Aorta (tissue), 5 donors: ENCODE data around the gene ENO2. TPM values are rescaled to one million over a fixed set of nuclear protein-coding genes. Genes with fewer than 3 reads are reported as not detected.

Experiments used
- ATAC-seq: fragments of 200-7000 bp; cut with Tn5 transposase; one replicate; pipeline ENCODE4 v1.9.1; 2022; ENCODE audit warnings: moderate library complexity; ENCODE audit not compliant: low FRiP score
- DNase-seq, 2 donors: peaks; one replicate each; pipeline ENCODE4 v3.0.0-alpha.2; 2020
- H3K27ac ChIP-seq, 2 donors: one replicate each; pipeline ENCODE4 v1.5.1; 2013; ENCODE audit warnings: low read length in 2 of 2, mild to moderate bottlenecking in 2 of 2, moderate library complexity in 2 of 2, control low read depth in 1 of 2, inconsistent platforms in 1 of 2, low read depth in 1 of 2
- H3K27me3 ChIP-seq, 2 donors: one replicate each; pipeline ENCODE4 v1.6.1; 2013; ENCODE audit warnings: control low read depth in 1 of 2, low read length in 1 of 2, mild to moderate bottlenecking in 1 of 2, moderate library complexity in 1 of 2; ENCODE audit not compliant: insufficient read depth in 2 of 2, control insufficient read depth in 1 of 2
- H3K36me3 ChIP-seq, 2 donors: one replicate each; pipeline ENCODE4 v1.6.1; 2013; ENCODE audit warnings: control low read depth in 1 of 2, low read length in 1 of 2, mild to moderate bottlenecking in 1 of 2; ENCODE audit not compliant: insufficient read depth in 2 of 2, control insufficient read depth in 1 of 2
- H3K4me1 ChIP-seq, 2 donors: one replicate each; pipeline ENCODE4 v1.6.1; 2013; ENCODE audit warnings: low read length in 2 of 2, control low read depth in 1 of 2, mild to moderate bottlenecking in 1 of 2, moderate library complexity in 1 of 2; ENCODE audit not compliant: insufficient read depth in 2 of 2, control insufficient read depth in 1 of 2
- H3K4me3 ChIP-seq, 2 donors: one replicate each; pipeline ENCODE4 v1.5.1; 2013; ENCODE audit warnings: low read length in 2 of 2, control low read depth in 1 of 2, mild to moderate bottlenecking in 1 of 2
- H3K9me3 ChIP-seq: one replicate; pipeline ENCODE4 v1.6.1; 2013; ENCODE audit warnings: mild to moderate bottlenecking, low read length; ENCODE audit not compliant: control insufficient read depth
- WGBS, 2 donors: extraction: QIAGEN DNeasy Blood & Tissue Kit; methylation state at CpG; one replicate each; pipeline ENCODE4 v1.1.7; 2013; 5-methylcytosine and 5-hydroxymethylcytosine counted together
- intact Hi-C, 2 donors: fragments of 100-400 bp; cut with DNase I; formaldehyde crosslinking; loops; one replicate each; pipeline versions ENCODE4 v1.14.2 to v1.15.0; 2022
- polyA plus RNA-seq, 2 donors: library from polyadenylated mRNA; stranded (reverse); fragments of 200-250 nt; gene quantifications; one replicate each; pipeline ENCODE4 v1.2.3, GENCODE V29; 2013
- total RNA-seq, 2 donors: library from RNA; stranded (reverse); fragmentation: NEBNext Ultra II Directional; extraction: Animal tissue kit (Norgen Biotek cat#: 25700); gene quantifications; one replicate each; pipeline ENCODE4 v1.2.1, GENCODE V29; 2021
- donor health status: healthy with polysubstance abuse.
- donor health status: Bipolar disorder and iron deficiency.
- donor health status: DM: no; HTN: no; CAD: no.
- donor health status: DM: no; HTN: no; CAD: no.
- donor health status: DM: yes; HTN: yes; CAD: no.

ENO2 gene
- total and polyA plus RNA-seq, 4 donors: 14.7 to 116 (median 69.3) TPM

GRCh38 chr12:6946033-6946919 is 31.9 kb downstream of the ENO2 start:
- 43% methylated on average over 32 of the region's 32 CpGs for WGBS, 2 donors
- Histone ChIP-seq H3K36me3 (no peaks in the 10 kb centered on the region), H3K4me3 (no peak overlapping the region), H3K27ac (no peak overlapping the region), H3K27me3 (peaks cover 0 to 4% of the 10 kb centered on the region in 2 donors), H3K4me1 (no peaks in the 10 kb centered on the region), H3K9me3 (no peaks in the 10 kb centered on the region)
- intact Hi-C loops: loop anchor here in 1 of 2 donors (5.0 kb wide), 1 partner anchor 166 kb away; no protein-coding TSS in a partner anchor
- DNase-seq: no peak
- no peak for ATAC-seq

- Histone ChIP-seq H3K27ac (no peak overlapping the region), H3K27me3 (peaks cover 0 to 4% of the 10 kb centered on the region in 2 donors), H3K4me3 (no peak overlapping the region), H3K36me3 (no peaks in the 10 kb centered on the region), H3K4me1 (no peaks in the 10 kb centered on the region), H3K9me3 (no peaks in the 10 kb centered on the region)
- intact Hi-C loops: loop anchor here in 1 of 2 donors (5.0 kb wide), 1 partner anchor 165 kb away; no protein-coding TSS in a partner anchor
- 72 to 74% methylated on average over 8 of the region's 8 CpGs for WGBS, 2 donors
- ATAC-seq (no peak), DNase-seq (peak in 1 of 2 donors; percentile 71)
Measured at GRCh38 chr12:6946920-6947374, 32.6 kb downstream of the ENO2 start.

GRCh38 chr12:6947615-6948014 is 33.2 kb downstream of the ENO2 start:
- Histone ChIP-seq H3K4me1 (no peaks in the 10 kb centered on the region), H3K36me3 (no peaks in the 10 kb centered on the region), H3K4me3 (no peak overlapping the region), H3K27ac (no peak overlapping the region), H3K9me3 (no peaks in the 10 kb centered on the region), H3K27me3 (peaks cover 0 to 4% of the 10 kb centered on the region in 2 donors)
- intact Hi-C loops: loop anchor here in 1 of 2 donors (5.0 kb wide), 1 partner anchor 165 kb away; no protein-coding TSS in a partner anchor
- 79 to 83% methylated on average over 8 of the region's 8 CpGs for WGBS, 2 donors
- no peak for ATAC-seq
- DNase-seq: peak; percentile 32 to 39

- Histone ChIP-seq H3K4me3 (no peak overlapping the region), H3K36me3 (no peaks in the 10 kb centered on the region), H3K27me3 (peaks cover 0 to under 1% of the 10 kb centered on the region in 2 donors), H3K27ac (no peak overlapping the region), H3K4me1 (no peaks in the 10 kb centered on the region), H3K9me3 (no peaks in the 10 kb centered on the region)
- ATAC-seq (no peak), DNase-seq (peak; percentile 42 to 68)
- intact Hi-C loops: loop anchor here in 1 of 2 donors (5.0 kb wide), 1 partner anchor 163 kb away; no protein-coding TSS in a partner anchor
- 84% methylated on average over 15 of the region's 15 CpGs for WGBS, 2 donors
Measured at GRCh38 chr12:6948873-6949594, 34.7 kb downstream of the ENO2 start.

GRCh38 chr12:6950401-6950801 is 36.0 kb downstream of the ENO2 start:
- Histone ChIP-seq H3K4me1 (no peaks in the 10 kb centered on the region), H3K9me3 (no peaks in the 10 kb centered on the region), H3K4me3 (no peak overlapping the region), H3K27me3 (no peaks in the 10 kb centered on the region), H3K27ac (no peak overlapping the region), H3K36me3 (no peaks in the 10 kb centered on the region)
- ATAC-seq: no peak
- peak; percentile 4 to 42 for DNase-seq
- 87 to 95% methylated on average over 1 of the region's 1 CpG for WGBS, 2 donors
- intact Hi-C loops: no loop called here

- no peak within 1 kb of the TSS for H3K4me3 ChIP-seq
- no peaks in the 10 kb centered on the region for H3K36me3 ChIP-seq
- WGBS, 2 donors: 81 to 82% methylated on average over 25 of the region's 25 CpGs
- no peaks in the 10 kb centered on the region for H3K4me1 ChIP-seq
- peak; percentile 84 to 85 for DNase-seq
- H3K27ac ChIP-seq: no peak within 1 kb of the TSS
- ATAC-seq: no peak
- H3K9me3 ChIP-seq: no peaks in the 10 kb centered on the region
- no peaks in the 10 kb centered on the region for H3K27me3 ChIP-seq
- intact Hi-C loops: no loop called here
Measured at GRCh38 chr12:6950811-6951540, 36.6 kb downstream of the ENO2 start, which contains the start of gene PTPN6. Gene PTPN6, plus strand, starts transcription at chr12:6951356. Its CDS starts 157 bp downstream, at chr12:6951513.

- WGBS, 2 donors: 86 to 87% methylated on average over 20 of the region's 20 CpGs
- DNase-seq (peak; percentile 50 to 73), ATAC-seq (no peak)
- H3K36me3 ChIP-seq: no peaks in the 10 kb centered on the region
- H3K9me3 ChIP-seq: no peaks in the 10 kb centered on the region
- intact Hi-C loops: no loop called here
- no peak overlapping the region for H3K4me3 ChIP-seq
- no peaks in the 10 kb centered on the region for H3K27me3 ChIP-seq
- H3K27ac ChIP-seq: no peak overlapping the region
- H3K4me1 ChIP-seq: no peaks in the 10 kb centered on the region
Measured at GRCh38 chr12:6951551-6952120, 37.3 kb downstream of the ENO2 start.
